HepG2 (cell line): ENCODE data around the gene MPIG6B. TPM values are rescaled to one million over a fixed set of nuclear protein-coding genes. Genes with fewer than 3 reads are reported as not detected.

Experiments
- AGO2 ChIP-seq: fragments of 200-400 bp; formaldehyde crosslinking; optimal IDR thresholded peaks from 2 replicates; pipeline ENCODE3; 2017; ENCODE audit warnings: mild to moderate bottlenecking, low read depth, low read length, moderate library complexity
- ATRX ChIP-seq: sonication (generic); formaldehyde crosslinking; IDR thresholded peaks from 2 replicates; pipeline ENCODE4 v1.4.0; 2020; ENCODE audit warnings: missing genetic modification reagents, borderline replicate concordance
- CEBPG ChIP-seq: IDR thresholded peaks from 2 replicates; pipeline ENCODE4 v1.6.1; 2016
- FOXP1 ChIP-seq, 2 experiments: fragments of 450-650 bp in 1 of 2; IDR thresholded peaks; 2 replicates each; pipeline ENCODE4 v1.6.1; 2017 to 2018; ENCODE audit warnings: antibody characterized with exemption in 1 of 2
- HMG20B ChIP-seq: conservative IDR thresholded peaks from 2 replicates; pipeline ENCODE4 v1.6.1; 2016; ENCODE audit warnings: missing genetic modification reagents, missing compliant biosample characterization
- HMGA1 ChIP-seq: sonication (generic); formaldehyde crosslinking; conservative IDR thresholded peaks from 2 replicates; pipeline ENCODE4 v1.4.0; 2020; ENCODE audit warnings: missing genetic modification reagents
- KLF9 ChIP-seq: IDR thresholded peaks from 2 replicates; pipeline ENCODE4 v1.6.1; 2016; ENCODE audit warnings: low read depth
- MAF1 ChIP-seq: sonication (generic); formaldehyde crosslinking; IDR thresholded peaks from 2 replicates; pipeline ENCODE4 v1.5.0; 2020; ENCODE audit warnings: missing genetic modification reagents, borderline replicate concordance
- MED1 ChIP-seq: sonication (generic); formaldehyde crosslinking; IDR thresholded peaks from 2 replicates; pipeline ENCODE4 v1.4.0; 2020; ENCODE audit warnings: missing genetic modification reagents
- RFX5 ChIP-seq: IDR thresholded peaks from 2 replicates; pipeline ENCODE4 v1.6.1; 2011; ENCODE audit warnings: low read depth, low read length, improper control_type of control experiment
- YEATS2 ChIP-seq: sonication (generic); formaldehyde crosslinking; IDR thresholded peaks from 2 replicates; pipeline ENCODE4 v1.4.0; 2020; ENCODE audit warnings: missing genetic modification reagents, borderline replicate concordance
- ZFYVE20 ChIP-seq: sonication (generic); formaldehyde crosslinking; IDR thresholded peaks from 2 replicates; pipeline ENCODE4 v1.8.0; 2023; ENCODE audit warnings: low read depth, mild to moderate bottlenecking, moderate library complexity, missing genetic modification reagents, borderline replicate concordance
- ZNF235 ChIP-seq: sonication (generic); formaldehyde crosslinking; IDR thresholded peaks from 2 replicates; pipeline ENCODE4 v1.8.1; 2023; ENCODE audit warnings: mild to moderate bottlenecking, missing genetic modification reagents, borderline replicate concordance
- ZNF615 ChIP-seq: sonication (generic); formaldehyde crosslinking; IDR thresholded peaks from 2 replicates; pipeline ENCODE4 v1.5.0; 2020; ENCODE audit warnings: mild to moderate bottlenecking, missing genetic modification reagents, borderline replicate concordance
- polyA plus RNA-seq, 8 experiments: library from polyadenylated mRNA; depleted of rRNA in 3 of 8; stranded (reverse) in 7 of 8; unstranded in 1 of 8; fragments of >200 nt; fragmentation: Illumina TruSeq in 4 of 8; extraction: Trizol in 4 of 8; gene quantifications; 2 replicates each; pipeline versions ENCODE4 v1.2.1 to v1.2.3, GENCODE V29; 2011 to 2016; ENCODE audit warnings: low read depth in 4 of 8, missing spikeins in 1 of 8, mixed read lengths in 1 of 8; ENCODE audit not compliant: insufficient read depth in 1 of 8
- total RNA-seq, 5 experiments: library from RNA; depleted of rRNA; stranded (reverse); fragments of >200 nt; fragmentation: Illumina TruSeq; extraction: Trizol; gene quantifications; 2 replicates each; pipeline ENCODE4 v1.2.3, GENCODE V29; 2016; ENCODE audit warnings: low read depth in 1 of 5
- TF ChIP-seq, protein P1 (sequence below), 2 experiments: sonication (generic) in 1 of 2; formaldehyde crosslinking in 1 of 2; IDR thresholded peaks; 2 replicates each; pipeline versions ENCODE4 v1.6.1 to v1.9.0; 2014 to 2022; ENCODE audit warnings: antibody characterized with exemption in 1 of 2, borderline replicate concordance in 1 of 2, inconsistent platforms in 1 of 2, low read depth in 1 of 2, missing genetic modification reagents in 1 of 2
- TF ChIP-seq, protein P2 (sequence below): sonication (generic); formaldehyde crosslinking; IDR thresholded peaks from 2 replicates; pipeline ENCODE4 v1.8.0; 2023; ENCODE audit warnings: mild to moderate bottlenecking, missing genetic modification reagents
- TF ChIP-seq, protein P3 (sequence below): sonication (generic); formaldehyde crosslinking; conservative IDR thresholded peaks from 2 replicates; pipeline ENCODE4 v1.8.0; 2022; ENCODE audit warnings: mild to moderate bottlenecking, moderate library complexity, missing genetic modification reagents
- TF ChIP-seq, protein P4 (sequence below): sonication (generic); formaldehyde crosslinking; IDR thresholded peaks from 2 replicates; pipeline ENCODE4 v1.4.0; 2020; ENCODE audit warnings: missing genetic modification reagents

MPIG6B gene
- total and polyA plus RNA-seq, 2 of the 13 experiments (the other 11 are each of a cell fraction or from before 2014, with no cell fraction given): not detected

DNA sequence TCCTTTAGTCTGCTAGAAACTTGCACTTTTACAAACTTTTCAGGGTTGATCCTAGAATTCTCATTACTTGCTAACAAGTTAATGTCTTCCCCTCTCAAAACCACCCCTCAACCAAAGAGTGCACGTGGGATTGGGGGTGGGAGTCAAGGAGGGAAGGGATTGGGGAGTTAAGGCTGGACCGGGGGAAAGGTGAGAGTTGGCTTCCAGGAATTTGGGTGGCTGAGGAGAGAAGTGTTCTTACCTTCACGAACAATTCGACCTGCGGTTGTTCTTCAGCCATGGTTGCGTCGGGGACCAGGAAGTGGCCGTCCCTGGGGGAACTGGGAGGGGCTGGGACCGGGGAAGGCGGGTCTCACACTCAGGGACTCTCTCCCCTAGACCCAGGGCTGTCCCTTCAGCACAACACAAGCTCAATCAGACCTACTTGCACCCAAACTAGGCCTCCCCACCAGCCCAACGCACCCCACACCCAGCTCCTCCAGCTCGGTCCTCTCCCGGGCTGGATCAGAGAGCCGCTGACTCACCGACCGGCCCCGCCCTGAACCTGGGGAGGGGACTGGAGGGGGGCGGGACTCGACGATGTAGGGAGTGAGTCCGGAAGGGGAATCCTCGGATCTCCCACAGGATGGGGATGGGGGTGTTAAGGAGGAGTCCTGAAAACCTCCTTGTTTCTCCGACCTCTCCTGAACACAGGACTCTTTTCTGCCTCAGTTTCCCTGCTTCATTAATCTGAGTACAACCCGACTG lies 13.0 kb downstream of the MPIG6B start, which contains the start of gene CLIC1 (continued):
- TF ChIP-seq, protein P1, sequence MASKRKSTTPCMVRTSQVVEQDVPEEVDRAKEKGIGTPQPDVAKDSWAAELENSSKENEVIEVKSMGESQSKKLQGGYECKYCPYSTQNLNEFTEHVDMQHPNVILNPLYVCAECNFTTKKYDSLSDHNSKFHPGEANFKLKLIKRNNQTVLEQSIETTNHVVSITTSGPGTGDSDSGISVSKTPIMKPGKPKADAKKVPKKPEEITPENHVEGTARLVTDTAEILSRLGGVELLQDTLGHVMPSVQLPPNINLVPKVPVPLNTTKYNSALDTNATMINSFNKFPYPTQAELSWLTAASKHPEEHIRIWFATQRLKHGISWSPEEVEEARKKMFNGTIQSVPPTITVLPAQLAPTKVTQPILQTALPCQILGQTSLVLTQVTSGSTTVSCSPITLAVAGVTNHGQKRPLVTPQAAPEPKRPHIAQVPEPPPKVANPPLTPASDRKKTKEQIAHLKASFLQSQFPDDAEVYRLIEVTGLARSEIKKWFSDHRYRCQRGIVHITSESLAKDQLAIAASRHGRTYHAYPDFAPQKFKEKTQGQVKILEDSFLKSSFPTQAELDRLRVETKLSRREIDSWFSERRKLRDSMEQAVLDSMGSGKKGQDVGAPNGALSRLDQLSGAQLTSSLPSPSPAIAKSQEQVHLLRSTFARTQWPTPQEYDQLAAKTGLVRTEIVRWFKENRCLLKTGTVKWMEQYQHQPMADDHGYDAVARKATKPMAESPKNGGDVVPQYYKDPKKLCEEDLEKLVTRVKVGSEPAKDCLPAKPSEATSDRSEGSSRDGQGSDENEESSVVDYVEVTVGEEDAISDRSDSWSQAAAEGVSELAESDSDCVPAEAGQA (IDR thresholded peaks at IDR 0.05; ENCODE audit: low read depth): peak; percentile 49; the same call in 1 of the 2 replicates
- TF ChIP-seq, protein P1 (CRISPR knock-in tag; IDR thresholded peaks at IDR 0.05; ENCODE audit: borderline replicate concordance): no peak
- no peak; the same call in 1 of the 2 replicates for TF ChIP-seq HMG20B (CRISPR knock-in tag)
- TF ChIP-seq ZFYVE20 (CRISPR knock-in tag): no peak
- TF ChIP-seq YEATS2: peak; percentile 83; the same call in 1 of the 2 replicates
- TF ChIP-seq MAF1 (CRISPR knock-in tag): no peak
- no peak for TF ChIP-seq RFX5
- no peak for TF ChIP-seq AGO2
- no peak for TF ChIP-seq CEBPG (CRISPR knock-in tag)
- peak; percentile 53 for TF ChIP-seq KLF9 (CRISPR knock-in tag)
- TF ChIP-seq, protein P2, sequence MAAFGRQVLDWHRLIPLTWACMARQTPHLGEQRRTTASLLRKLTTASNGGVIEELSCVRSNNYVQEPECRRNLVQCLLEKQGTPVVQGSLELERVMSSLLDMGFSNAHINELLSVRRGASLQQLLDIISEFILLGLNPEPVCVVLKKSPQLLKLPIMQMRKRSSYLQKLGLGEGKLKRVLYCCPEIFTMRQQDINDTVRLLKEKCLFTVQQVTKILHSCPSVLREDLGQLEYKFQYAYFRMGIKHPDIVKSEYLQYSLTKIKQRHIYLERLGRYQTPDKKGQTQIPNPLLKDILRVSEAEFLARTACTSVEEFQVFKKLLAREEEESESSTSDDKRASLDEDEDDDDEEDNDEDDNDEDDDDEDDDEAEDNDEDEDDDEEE: no peak; the same call in 1 of the 2 replicates
- TF ChIP-seq, protein P3, sequence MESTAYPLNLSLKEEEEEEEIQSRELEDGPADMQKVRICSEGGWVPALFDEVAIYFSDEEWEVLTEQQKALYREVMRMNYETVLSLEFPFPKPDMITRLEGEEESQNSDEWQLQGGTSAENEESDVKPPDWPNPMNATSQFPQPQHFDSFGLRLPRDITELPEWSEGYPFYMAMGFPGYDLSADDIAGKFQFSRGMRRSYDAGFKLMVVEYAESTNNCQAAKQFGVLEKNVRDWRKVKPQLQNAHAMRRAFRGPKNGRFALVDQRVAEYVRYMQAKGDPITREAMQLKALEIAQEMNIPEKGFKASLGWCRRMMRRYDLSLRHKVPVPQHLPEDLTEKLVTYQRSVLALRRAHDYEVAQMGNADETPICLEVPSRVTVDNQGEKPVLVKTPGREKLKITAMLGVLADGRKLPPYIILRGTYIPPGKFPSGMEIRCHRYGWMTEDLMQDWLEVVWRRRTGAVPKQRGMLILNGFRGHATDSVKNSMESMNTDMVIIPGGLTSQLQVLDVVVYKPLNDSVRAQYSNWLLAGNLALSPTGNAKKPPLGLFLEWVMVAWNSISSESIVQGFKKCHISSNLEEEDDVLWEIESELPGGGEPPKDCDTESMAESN (CRISPR knock-in tag): peak; percentile 45; the same call in 1 of the 2 replicates
- no peak for TF ChIP-seq HMGA1
- TF ChIP-seq ZNF235 (CRISPR knock-in tag): peak; percentile 84; the same call in 1 of the 2 replicates
- TF ChIP-seq, protein P4, sequence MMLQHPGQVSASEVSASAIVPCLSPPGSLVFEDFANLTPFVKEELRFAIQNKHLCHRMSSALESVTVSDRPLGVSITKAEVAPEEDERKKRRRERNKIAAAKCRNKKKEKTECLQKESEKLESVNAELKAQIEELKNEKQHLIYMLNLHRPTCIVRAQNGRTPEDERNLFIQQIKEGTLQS: peak; percentile 93
- no peak for TF ChIP-seq FOXP1 (IDR thresholded peaks at IDR 0.05)
- TF ChIP-seq FOXP1 (CRISPR knock-in tag; IDR thresholded peaks at IDR 0.05): peak; percentile 31; the same call in 1 of the 2 replicates
- TF ChIP-seq ATRX (CRISPR knock-in tag): no peak
- TF ChIP-seq ZNF615 (CRISPR knock-in tag): no peak
- TF ChIP-seq MED1 (CRISPR knock-in tag): peak; percentile 84
